SH-SY5Y (cell line): Measurements from ENCODE around the gene SPECC1L.
A peak's percentile ranks its signal among the peaks of the same experiment; 100 is the strongest.

Source experiments
- GATA2 ChIP-seq: IDR thresholded peaks from 2 replicates; pipeline ENCODE4 v1.6.1; 2011; ENCODE audit warnings: mild to moderate bottlenecking, low read depth, low read length
- GATA3 ChIP-seq: IDR thresholded peaks from 2 replicates; pipeline ENCODE4 v1.6.1; 2011; ENCODE audit warnings: low read depth, mild to moderate bottlenecking, low read length, moderate library complexity

Gene SPECC1L

GRCh38 chr22:24331468-24332440 is 61.1 kb downstream of the SPECC1L start:
- TF ChIP-seq GATA2 (no peak), GATA3 (no peak)

DNA sequence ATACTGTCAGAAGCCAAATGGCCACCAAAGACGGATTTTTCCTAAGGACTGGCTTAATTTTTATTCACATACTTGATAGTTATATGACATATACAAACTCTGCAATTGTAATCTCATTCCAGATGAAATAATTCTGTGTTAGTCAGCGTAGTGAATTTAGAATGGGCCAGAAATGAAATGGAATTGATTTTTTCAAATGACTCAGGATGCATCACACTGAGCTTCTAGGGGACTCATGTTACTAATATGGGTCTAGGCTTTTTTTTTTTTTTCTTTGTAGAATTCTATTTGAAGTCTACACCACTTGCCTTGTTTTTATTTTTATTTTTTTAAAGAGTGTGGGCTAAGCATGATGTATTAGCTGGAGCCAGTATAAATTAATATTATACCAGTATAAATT is 62.7 kb downstream of the SPECC1L start:
- TF ChIP-seq GATA3 = no peak

DNA sequence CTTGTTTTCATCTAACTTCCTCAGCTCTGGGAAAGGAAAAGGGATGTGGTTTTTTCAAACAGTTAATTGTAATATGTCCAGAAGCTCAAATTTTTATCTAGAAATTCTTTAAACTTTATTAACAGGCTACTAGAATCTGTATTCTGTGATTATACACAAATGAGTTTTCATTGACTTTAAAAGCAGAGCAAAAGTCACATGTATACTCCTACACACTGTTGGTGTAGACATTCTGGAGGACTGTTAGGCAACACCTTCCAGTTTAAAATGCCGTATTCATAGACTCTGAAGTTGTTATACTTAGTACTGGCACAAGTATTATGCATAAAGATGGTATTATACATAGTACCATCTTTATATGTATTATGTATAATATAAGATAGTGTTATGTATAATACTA is 64.9 kb downstream of the SPECC1L start:
- TF ChIP-seq GATA3 = no peak

GRCh38 chr22:24337894-24338645 is 67.4 kb downstream of the SPECC1L start:
- TF ChIP-seq GATA3 (no peak), GATA2 (no peak)

DNA sequence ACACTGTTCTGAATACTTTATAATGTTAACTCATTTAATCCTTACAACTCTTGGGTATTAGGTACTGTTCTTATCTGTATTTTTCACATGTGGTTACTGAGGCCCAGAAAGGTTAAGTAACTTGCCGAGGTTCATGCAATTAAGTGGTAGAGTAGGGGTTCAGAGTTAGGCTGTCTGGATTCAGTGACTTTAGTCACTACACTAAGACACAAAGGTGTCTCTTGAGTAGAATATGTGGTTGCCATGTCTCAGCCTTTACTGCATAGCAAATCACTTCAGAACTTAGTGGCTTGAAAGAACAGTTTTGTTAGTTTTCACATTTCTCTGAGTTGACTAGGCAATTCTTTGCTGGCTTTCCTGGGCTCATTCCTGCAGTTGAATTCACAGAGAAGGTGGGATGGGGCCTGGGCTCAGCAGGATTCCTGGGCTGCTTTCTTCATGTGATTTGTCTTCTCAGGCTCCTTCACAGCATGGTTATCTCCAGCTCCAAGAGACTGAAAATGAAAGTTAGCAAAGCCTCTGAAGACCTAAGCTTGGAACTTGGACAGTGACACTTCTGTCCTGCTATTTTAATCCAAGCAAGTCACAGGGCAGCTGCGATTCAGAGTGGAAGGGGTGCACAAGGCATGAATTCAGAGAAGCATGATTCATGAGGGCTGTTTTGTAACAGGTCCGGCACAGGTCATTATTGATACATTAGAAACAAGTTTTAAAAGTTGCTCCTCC is 68.3 kb downstream of the SPECC1L start:
- TF ChIP-seq GATA2 (no peak), GATA3 (no peak)

- TF ChIP-seq GATA3 (no peak), GATA2 (no peak)
These were observed 68.8 kb downstream of the SPECC1L start for GRCh38 chr22:24339452-24339747.

GRCh38 chr22:24341627-24342026 is 71.0 kb downstream of the SPECC1L start:
- TF ChIP-seq GATA3 (no peak), GATA2 (no peak)

DNA sequence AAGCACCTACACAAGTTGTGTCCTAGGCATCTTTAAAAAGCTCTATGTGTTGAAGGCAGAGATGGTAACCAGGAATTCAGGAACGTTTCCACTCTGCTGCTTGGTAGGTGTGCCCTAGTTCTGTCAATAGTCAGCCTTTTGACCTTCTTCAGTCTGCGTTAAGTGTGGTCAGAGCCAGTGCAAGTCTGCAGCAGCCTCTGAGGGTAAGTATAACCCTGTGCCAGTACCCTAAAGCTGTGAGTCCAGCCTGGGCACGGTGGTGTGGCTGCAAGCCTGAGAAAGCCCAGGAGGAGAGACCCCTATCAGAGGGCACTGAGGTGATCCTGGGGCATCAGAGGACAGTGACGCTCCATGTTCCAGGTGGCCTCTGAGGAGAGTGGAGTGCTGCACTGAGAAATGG is 80.0 kb downstream of the SPECC1L start:
- TF ChIP-seq GATA2 (no peak), GATA3 (no peak)

DNA sequence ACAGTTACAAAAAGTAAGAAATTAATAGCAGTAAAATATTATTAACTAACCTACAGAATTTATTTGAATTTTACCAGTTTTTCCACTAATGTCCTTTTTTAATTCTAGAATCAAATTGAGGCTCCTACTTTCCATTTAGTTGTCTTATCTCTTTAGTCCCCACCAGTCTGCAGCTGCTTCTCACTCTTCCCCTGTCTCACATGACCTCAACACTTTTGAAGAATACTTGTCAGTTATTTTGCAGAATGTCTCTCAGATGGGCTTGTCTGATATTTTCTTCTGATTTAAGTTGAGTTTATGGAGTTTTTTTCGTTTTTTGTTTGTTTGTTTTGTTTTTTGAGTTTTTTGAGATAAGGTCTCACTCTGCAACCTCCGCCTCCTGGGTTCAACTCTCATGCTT is 82.5 kb downstream of the SPECC1L start:
- TF ChIP-seq GATA2 (no peak), GATA3 (no peak)

DNA sequence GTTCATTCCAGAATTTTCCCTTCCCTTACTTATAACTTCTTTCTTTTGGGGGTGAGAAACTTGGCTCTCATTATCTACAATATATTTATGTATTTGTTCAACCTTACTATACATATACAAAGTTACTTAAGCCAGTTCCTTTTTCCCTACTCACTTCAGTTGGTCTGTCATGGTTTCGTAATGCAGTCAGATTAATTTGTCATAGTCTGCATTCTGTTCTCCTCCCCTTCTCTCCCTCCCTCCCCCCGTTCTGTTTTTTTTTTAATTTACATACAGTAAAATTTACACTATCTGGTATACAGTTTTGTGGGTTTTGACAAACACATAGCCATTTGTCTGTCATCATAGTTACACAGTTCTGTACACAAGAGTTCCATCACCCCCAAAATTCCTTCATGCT is 84.9 kb downstream of the SPECC1L start:
- no peak for TF ChIP-seq GATA2
- TF ChIP-seq GATA3 = no peak

DNA sequence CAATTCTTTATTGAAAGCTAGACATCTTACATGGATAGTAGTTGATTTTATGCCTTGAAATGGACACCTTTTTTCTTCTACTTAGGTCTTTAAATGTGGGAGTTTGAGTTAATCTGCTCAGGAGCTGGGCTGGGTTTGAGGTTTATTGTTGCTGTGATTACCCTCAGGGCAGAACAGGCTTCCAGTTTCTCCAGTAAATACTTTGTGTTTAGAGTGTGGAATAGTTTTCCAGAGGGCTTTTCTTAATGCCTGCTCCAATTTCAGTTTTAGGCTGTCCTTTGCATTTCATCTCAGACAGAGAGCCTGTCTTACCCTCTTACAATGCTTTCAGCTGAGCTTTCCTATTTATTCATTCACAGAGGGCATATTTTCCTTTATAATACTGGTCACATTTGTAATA is 86.9 kb downstream of the SPECC1L start:
- no peak for TF ChIP-seq GATA3
- TF ChIP-seq GATA2 = no peak

- no peak for TF ChIP-seq GATA2
- TF ChIP-seq GATA3 = 0 out of 2 replicates have a peak, but pooled peaks have one; percentile 19
These were observed 87.6 kb downstream of the SPECC1L start for GRCh38 chr22:24358105-24358836.

GRCh38 chr22:24359452-24360120 is 89.0 kb downstream of the SPECC1L start:
- no peak for TF ChIP-seq GATA3
- TF ChIP-seq GATA2 = no peak

DNA sequence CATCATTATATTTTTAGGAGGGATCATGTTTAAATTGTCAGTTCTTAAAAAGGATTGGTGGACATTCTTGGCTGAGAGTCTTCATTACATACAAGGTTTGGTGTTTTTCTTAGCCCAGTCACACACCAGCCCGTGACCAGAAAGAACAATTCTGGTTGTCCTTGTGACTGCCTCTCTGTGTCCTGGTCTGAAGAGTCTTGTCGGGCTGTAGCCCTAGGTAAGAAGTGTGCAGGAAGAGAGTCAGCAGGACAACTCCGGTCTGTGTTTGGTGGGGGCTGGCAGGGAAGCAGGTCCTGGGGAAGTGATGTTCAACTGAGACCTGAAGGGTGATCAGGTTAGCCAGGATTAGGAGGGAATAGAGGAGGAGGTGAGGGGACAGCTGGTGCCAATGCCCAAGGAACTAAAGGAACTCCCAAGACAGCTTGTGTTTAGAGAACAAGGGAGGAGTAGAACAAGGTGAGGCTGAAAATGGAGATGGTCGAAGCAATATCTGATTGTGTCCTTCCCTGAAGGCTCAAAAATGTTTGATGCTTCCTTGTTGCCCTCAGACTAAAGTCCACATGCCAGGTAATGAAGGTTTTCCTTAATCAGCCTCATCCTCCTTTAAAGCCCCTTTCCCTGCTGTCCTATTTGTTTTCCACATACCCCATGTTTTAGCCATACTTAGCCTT is 91.5 kb downstream of the SPECC1L start:
- TF ChIP-seq GATA2 = no peak
- no peak for TF ChIP-seq GATA3
